Fibroblast of lung (primary cell): ENCODE measurements around the gene TERC.

Source experiments
- CTCF ChIP-seq, 2 donors: IDR thresholded peaks in 1 of 2; conservative IDR thresholded peaks in 1 of 2; 1 replicate in 1 of 2; 2 replicates in 1 of 2; pipeline ENCODE4 v1.5.1; 2011 to 2012; ENCODE audit warnings: low read length in 2 of 2, control low read depth in 1 of 2, inconsistent platforms in 1 of 2, low read depth in 1 of 2, mild to moderate bottlenecking in 1 of 2
- EZH2 ChIP-seq: IDR thresholded peaks from 2 replicates; pipeline ENCODE4 v1.5.1; 2012; ENCODE audit warnings: low read length, control low read depth, mild to moderate bottlenecking; ENCODE audit errors: missing control alignments

GRCh38 chr3:169813278-169813677 lies 48.4 kb upstream of the TERC start:
- no peak for TF ChIP-seq CTCF (conservative IDR thresholded peaks at IDR 0.05 in 1 of 2, IDR thresholded peaks at IDR 0.05 in 1 of 2; ENCODE audit: low read depth in 1 of 2, low read length in 2 of 2)
- TF ChIP-seq EZH2 = no peak
